Right atrium auricular region (tissue), 2 donors: ENCODE data around the gene COMMD4. TPM values are rescaled to one million over a fixed set of nuclear protein-coding genes. Genes with fewer than 3 reads are reported as not detected.

Source experiments
- DNase-seq: peaks from one replicate; pipeline ENCODE4 v3.0.0-alpha.2; 2019; ENCODE audit warnings: low spot score
- H3K27ac ChIP-seq, 2 donors: fragments of 200-600 bp; sonication (generic); 1 replicate in 1 of 2; 2 replicates in 1 of 2; pipeline ENCODE4 v1.5.1; 2016 to 2019
- H3K27me3 ChIP-seq, 2 donors: fragments of 200-600 bp; sonication (generic); one replicate each; pipeline versions ENCODE4 v1.5.1 to v1.6.0; 2017 to 2019
- H3K36me3 ChIP-seq: fragments of 200-600 bp; sonication (generic); one replicate; pipeline ENCODE4 v1.5.1; 2016
- H3K4me1 ChIP-seq, 2 donors: fragments of 200-600 bp; sonication (generic); one replicate each; pipeline versions ENCODE4 v1.5.1 to v1.6.0; 2017 to 2019
- H3K4me3 ChIP-seq, 2 donors: fragments of 200-600 bp; sonication (generic); 1 replicate in 1 of 2; 2 replicates in 1 of 2; pipeline ENCODE4 v1.5.1; 2017 to 2019; ENCODE audit warnings: mild to moderate bottlenecking in 1 of 2, moderate library complexity in 1 of 2
- H3K9me3 ChIP-seq, 2 donors: fragments of 200-600 bp; sonication (generic); one replicate each; pipeline ENCODE4 v1.5.1; 2019
- total RNA-seq, 2 donors: library from RNA; depleted of rRNA; stranded (reverse); fragments of >200 nt; gene quantifications; one replicate each; pipeline ENCODE4 v1.1.0, GENCODE V29; 2016
- TF ChIP-seq, protein P1 (sequence below), 2 donors: fragments of 200-600 bp; sonication (generic); IDR thresholded peaks; one replicate each; pipeline ENCODE4 v1.5.1; 2019; ENCODE audit warnings: antibody characterized with exemption in 2 of 2

COMMD4 gene
- total RNA-seq, 2 donors from 2014 or later, result 47.2 to 52.4 TPM

DNA sequence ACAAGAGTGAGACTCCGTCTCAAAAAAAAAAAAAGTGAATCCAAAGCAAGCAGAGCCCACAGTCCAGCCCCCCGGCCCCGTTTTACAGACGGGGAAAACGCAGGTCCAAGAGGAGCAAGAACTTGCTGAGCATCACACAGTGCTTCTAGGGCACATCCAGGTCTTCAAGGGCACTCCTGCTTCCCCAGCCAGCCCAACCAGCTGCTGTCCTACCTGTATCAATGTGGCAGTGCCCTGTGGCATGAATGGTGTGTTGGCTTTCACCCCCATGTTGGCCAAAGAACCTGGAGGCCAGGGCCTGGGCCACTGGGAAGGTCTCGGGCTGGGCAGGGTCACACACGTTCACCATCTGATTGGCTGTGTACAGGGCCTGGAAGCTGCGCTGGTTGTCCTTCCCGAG is 27.9 kb downstream of the COMMD4 start:
- TF ChIP-seq, protein P1, sequence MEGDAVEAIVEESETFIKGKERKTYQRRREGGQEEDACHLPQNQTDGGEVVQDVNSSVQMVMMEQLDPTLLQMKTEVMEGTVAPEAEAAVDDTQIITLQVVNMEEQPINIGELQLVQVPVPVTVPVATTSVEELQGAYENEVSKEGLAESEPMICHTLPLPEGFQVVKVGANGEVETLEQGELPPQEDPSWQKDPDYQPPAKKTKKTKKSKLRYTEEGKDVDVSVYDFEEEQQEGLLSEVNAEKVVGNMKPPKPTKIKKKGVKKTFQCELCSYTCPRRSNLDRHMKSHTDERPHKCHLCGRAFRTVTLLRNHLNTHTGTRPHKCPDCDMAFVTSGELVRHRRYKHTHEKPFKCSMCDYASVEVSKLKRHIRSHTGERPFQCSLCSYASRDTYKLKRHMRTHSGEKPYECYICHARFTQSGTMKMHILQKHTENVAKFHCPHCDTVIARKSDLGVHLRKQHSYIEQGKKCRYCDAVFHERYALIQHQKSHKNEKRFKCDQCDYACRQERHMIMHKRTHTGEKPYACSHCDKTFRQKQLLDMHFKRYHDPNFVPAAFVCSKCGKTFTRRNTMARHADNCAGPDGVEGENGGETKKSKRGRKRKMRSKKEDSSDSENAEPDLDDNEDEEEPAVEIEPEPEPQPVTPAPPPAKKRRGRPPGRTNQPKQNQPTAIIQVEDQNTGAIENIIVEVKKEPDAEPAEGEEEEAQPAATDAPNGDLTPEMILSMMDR (IDR thresholded peaks at IDR 0.05), result no peak
- H3K4me3 ChIP-seq, result no peak overlapping the region
- peaks cover 0 to 10% of the 10 kb centered on the region in 2 donors for H3K4me1 ChIP-seq
- H3K27me3 ChIP-seq, result no peaks in the 10 kb centered on the region
- DNase-seq, result no peak
- H3K9me3 ChIP-seq, result no peaks in the 10 kb centered on the region
- H3K27ac ChIP-seq, result no peak overlapping the region
- peaks cover 79% of the 10 kb centered on the region for H3K36me3 ChIP-seq

DNA sequence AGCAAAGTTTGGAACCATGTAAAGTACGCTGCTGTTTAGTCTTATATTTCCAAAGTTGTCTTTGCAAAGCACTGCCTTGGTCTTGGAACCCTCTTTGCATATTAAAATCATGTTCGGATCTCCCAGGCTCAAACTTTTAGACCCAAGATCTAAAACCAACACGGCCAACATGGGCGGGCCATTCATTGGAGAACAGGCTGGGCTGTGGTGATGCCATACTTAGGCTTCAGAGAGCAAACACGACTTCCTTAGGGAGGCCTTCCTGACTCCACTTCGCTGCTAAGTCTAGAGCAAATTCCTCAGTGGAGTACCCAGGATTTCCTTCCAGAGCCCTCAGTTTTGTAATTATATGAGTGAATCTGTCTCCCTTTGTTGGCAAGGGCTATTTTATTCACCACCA is 29.0 kb downstream of the COMMD4 start:
- Histone ChIP-seq H3K9me3 (no peaks in the 10 kb centered on the region), H3K27me3 (no peaks in the 10 kb centered on the region), H3K4me1 (peaks cover 0 to 21% of the 10 kb centered on the region in 2 donors), H3K36me3 (peaks cover 68% of the 10 kb centered on the region), H3K4me3 (no peak overlapping the region), H3K27ac (no peak overlapping the region)
- TF ChIP-seq, protein P1 (IDR thresholded peaks at IDR 0.05), result no peak
- no peak for DNase-seq

DNA sequence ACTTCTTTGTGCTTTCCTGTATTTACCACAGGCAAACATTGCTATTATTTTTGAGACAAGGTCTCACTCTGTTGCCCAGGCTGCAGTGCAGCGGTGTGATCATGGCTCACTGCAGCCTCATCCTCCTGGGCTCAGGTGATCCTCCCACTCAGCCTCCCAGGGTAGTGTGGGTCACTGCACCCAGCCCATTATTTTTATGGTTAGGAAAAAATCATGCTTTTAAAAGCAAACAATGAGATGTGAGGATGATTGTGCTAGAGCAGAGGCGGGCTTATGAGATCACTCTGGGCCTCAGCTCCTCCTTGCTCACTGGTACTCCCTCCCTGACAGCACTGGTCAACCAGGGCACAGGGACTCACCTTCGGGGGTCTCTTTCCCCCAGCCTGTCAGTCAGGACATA is 30.3 kb downstream of the COMMD4 start:
- no peak for DNase-seq
- Histone ChIP-seq H3K4me1 (peaks cover 0 to 22% of the 10 kb centered on the region in 2 donors), H3K9me3 (no peaks in the 10 kb centered on the region), H3K27ac (no peak overlapping the region), H3K36me3 (peaks cover 62% of the 10 kb centered on the region), H3K27me3 (no peaks in the 10 kb centered on the region), H3K4me3 (no peak overlapping the region)
- TF ChIP-seq, protein P1 (IDR thresholded peaks at IDR 0.05), result no peak

DNA sequence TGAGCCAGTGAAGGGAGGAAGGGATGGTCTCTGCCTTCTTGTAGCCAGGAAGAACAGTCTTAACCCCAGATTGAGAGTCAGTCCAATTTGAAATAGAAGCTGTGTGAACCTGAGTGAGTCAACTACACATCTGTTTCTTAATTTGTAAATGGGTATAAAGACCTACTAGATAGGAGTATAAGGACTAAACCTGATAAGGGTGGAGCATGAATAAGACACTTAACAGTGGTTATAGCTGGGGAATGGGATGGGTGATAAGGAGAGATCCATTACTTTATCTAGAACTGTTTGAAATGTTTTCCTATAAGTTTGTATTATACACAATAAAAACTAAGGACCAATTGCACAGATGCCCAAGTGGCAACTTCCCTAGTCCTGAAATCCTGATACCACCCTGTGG is 31.1 kb downstream of the COMMD4 start:
- peaks cover 0 to 22% of the 10 kb centered on the region in 2 donors for H3K4me1 ChIP-seq
- H3K36me3 ChIP-seq, result peaks cover 62% of the 10 kb centered on the region
- TF ChIP-seq, protein P1 (IDR thresholded peaks at IDR 0.05), result no peak
- DNase-seq, result no peak
- H3K9me3 ChIP-seq, result no peaks in the 10 kb centered on the region
- H3K4me3 ChIP-seq, result no peak overlapping the region
- peak overlapping the region in 1 of 2 donors; percentile 96 for H3K27ac ChIP-seq
- H3K27me3 ChIP-seq, result no peaks in the 10 kb centered on the region

DNA sequence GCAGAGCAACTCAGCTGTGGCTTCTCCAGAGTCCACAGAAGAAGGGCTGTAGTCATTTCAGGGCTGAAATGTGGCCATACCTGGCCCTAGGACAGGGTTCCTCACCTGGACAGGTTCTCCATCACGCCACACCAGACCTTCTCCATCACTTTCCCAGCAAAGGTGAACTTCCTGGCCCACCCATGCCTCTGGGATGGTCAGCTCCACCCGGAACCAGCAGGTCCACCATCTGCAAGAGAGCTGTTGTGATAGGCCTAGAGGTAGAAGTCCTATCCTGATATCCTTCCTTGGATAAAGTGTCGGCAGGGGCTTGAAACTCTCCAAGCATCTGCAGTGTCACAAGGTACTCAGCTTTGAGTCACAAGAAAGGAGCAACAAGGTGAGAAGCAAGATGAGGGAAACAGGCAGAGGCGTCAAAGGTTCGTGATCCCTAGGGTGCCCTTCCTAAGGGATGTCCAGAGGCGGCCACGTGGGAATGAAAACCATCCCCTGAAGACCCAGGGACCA is 31.6 kb downstream of the COMMD4 start:
- Histone ChIP-seq H3K9me3 (no peaks in the 10 kb centered on the region), H3K4me3 (peak overlapping the region; percentile 71 to 90), H3K36me3 (peaks cover 60% of the 10 kb centered on the region), H3K27me3 (no peaks in the 10 kb centered on the region), H3K4me1 (peaks cover 0 to 22% of the 10 kb centered on the region in 2 donors), H3K27ac (peak overlapping the region; percentile 96 to 97)
- no peak for DNase-seq
- TF ChIP-seq, protein P1 (IDR thresholded peaks at IDR 0.05), result no peak
